Retina (tissue), 1 donor: ENCODE data around the gene PHB1.
A peak's percentile ranks its signal among the peaks of the same experiment; 100 is the strongest.

Experiments used
- DNase-seq: peaks from one replicate; pipeline ENCODE4 v3.0.0-alpha.2; 2016

The PHB1 gene

GRCh38 chr17:49404361-49404760 is 10.3 kb downstream of the PHB1 start:
- DNase-seq = no peak

GRCh38 chr17:49403514-49404289 is 11.0 kb downstream of the PHB1 start:
- DNase-seq = no peak

GRCh38 chr17:49402706-49403105 is 12.0 kb downstream of the PHB1 start:
- DNase-seq = no peak

- no peak for DNase-seq
Measured at GRCh38 chr17:49401971-49402611, 12.6 kb downstream of the PHB1 start.

- no peak for DNase-seq
Measured at GRCh38 chr17:49399995-49400394, 14.7 kb downstream of the PHB1 start.

GRCh38 chr17:49397586-49397985 is 17.1 kb downstream of the PHB1 start:
- no peak for DNase-seq

GRCh38 chr17:49393491-49394255 is 21.0 kb downstream of the PHB1 start:
- DNase-seq = no peak

GRCh38 chr17:49390548-49391324 is 23.9 kb downstream of the PHB1 start:
- DNase-seq = no peak

GRCh38 chr17:49389514-49390347 is 25.0 kb downstream of the PHB1 start:
- peak; percentile 25 for DNase-seq

- DNase-seq = no peak
Measured at GRCh38 chr17:49388692-49389513, 25.8 kb downstream of the PHB1 start.

- no peak for DNase-seq
Measured at GRCh38 chr17:49388290-49388640, 26.4 kb downstream of the PHB1 start.

GRCh38 chr17:49387498-49388289 is 27.0 kb downstream of the PHB1 start:
- no peak for DNase-seq

- DNase-seq = no peak
Measured at GRCh38 chr17:49386373-49386772, 28.3 kb downstream of the PHB1 start.

GRCh38 chr17:49384951-49385350 is 29.7 kb downstream of the PHB1 start:
- DNase-seq = no peak

GRCh38 chr17:49383060-49383459 is 31.6 kb downstream of the PHB1 start:
- DNase-seq = no peak

GRCh38 chr17:49382556-49382955 is 32.1 kb downstream of the PHB1 start:
- DNase-seq = no peak

GRCh38 chr17:49381793-49382192 is 32.9 kb downstream of the PHB1 start:
- no peak for DNase-seq

GRCh38 chr17:49381033-49381432 is 33.6 kb downstream of the PHB1 start:
- no peak for DNase-seq

GRCh38 chr17:49379926-49380325 is 34.8 kb downstream of the PHB1 start:
- peak; percentile 30 for DNase-seq

GRCh38 chr17:49378311-49378710 is 36.4 kb downstream of the PHB1 start:
- no peak for DNase-seq
